Memory B cell (primary cell): ENCODE results near the gene PHC2.

Experiments
- ATAC-seq: fragments of 150-1000 bp; cut with Tn5 transposase; 2 replicates; pipeline ENCODE4 v1.10.0; 2021; ENCODE audit warnings: low read depth, mild to moderate bottlenecking, moderate library complexity
- DNase-seq, 2 donors: peaks; one replicate each; pipeline ENCODE4 v3.0.0; 2022; ENCODE audit warnings: low spot score in 2 of 2
- H3K27ac Mint-ChIP-seq: one replicate; pipeline ENCODE4 v1.8.0; 2022; ENCODE audit warnings: mild to moderate bottlenecking, moderate library complexity, mixed read lengths
- H3K27me3 Mint-ChIP-seq: one replicate; pipeline ENCODE4 v1.8.0; 2022; ENCODE audit warnings: mixed read lengths
- H3K36me3 Mint-ChIP-seq: one replicate; pipeline ENCODE4 v1.8.0; 2022; ENCODE audit warnings: mild to moderate bottlenecking, mixed read lengths
- H3K4me1 Mint-ChIP-seq: one replicate; pipeline ENCODE4 v1.8.0; 2022; ENCODE audit warnings: mixed read lengths
- H3K4me3 Mint-ChIP-seq: one replicate; pipeline ENCODE4 v1.8.0; 2022; ENCODE audit warnings: mild to moderate bottlenecking, moderate library complexity, mixed read lengths
- H3K9me3 Mint-ChIP-seq: one replicate; pipeline ENCODE4 v1.8.0; 2022; ENCODE audit warnings: mixed read lengths

Gene PHC2

DNA sequence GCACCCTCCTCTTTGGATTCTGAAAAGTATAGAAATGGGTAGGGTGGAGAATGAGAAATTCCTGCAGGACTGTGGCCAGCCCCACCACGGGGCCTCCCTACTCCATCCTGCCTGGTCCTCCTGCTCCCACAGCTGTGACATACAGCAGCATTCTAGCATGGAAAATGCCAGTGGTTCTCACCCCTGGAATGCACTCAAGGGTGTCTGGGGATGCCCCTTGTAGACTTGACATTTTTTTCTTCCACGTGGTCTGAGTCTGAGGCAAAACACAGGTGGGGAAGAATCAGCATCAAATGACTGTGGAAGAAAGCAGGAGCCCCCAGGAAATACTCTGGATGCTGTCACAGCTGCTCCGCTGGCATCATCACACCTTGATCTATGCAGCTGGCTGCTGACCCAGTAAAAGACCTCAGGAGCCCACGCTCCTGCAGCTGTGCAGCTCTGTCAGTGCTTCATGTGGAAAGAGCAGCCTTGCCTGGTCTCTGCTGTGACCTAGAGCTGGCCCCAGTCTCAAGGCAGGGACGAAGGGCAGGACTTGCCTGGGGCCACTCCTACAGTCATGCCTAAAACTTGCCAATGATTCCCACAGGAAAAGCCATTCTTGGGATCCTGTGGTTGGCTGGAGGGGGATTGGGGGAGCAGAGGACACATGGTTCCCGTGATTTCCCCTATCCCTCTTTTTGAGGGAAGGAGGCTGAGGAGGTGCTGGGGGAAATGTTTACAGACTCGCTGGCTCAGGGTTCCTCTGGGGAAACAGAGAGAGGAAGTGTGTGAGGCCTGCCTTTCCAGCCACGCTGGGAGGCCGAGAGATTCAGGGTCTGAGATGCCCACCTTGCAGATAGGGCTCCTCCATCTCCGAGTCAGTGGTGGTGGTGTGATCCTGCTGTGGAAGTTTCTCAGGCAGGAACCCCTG lies 99.2 kb downstream of the PHC2 start:
- no peak for ATAC-seq
- H3K27ac Mint-ChIP-seq: no peak overlapping the region
- H3K36me3 Mint-ChIP-seq: peaks cover 32% of the 10 kb centered on the region
- no peaks in the 10 kb centered on the region for H3K27me3 Mint-ChIP-seq
- no peak for DNase-seq
- peaks cover 3% of the 10 kb centered on the region for H3K4me1 Mint-ChIP-seq
- no peak overlapping the region for H3K4me3 Mint-ChIP-seq
- no peaks in the 10 kb centered on the region for H3K9me3 Mint-ChIP-seq

DNA sequence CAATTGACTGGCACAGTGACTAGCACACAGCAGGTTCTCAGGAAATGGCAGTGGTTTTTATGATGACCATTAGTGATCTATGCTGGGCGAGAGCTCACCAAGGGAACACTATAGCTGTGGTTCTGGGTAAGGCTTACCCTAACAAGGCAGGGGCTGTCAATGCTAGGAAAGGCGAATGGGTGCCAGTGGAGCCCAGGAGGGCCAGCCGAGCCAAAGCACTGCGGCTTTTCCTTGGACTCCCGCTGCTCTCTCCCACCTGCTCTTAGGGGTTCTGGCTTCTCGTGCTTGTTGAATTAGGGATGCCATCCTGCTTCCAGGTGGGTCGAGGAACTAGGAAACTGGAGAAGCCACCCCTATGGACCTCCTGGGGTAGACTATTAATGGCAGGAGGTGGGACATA lies 100.0 kb downstream of the PHC2 start:
- no peak overlapping the region for H3K4me3 Mint-ChIP-seq
- peaks cover 33% of the 10 kb centered on the region for H3K36me3 Mint-ChIP-seq
- H3K27me3 Mint-ChIP-seq: no peaks in the 10 kb centered on the region
- H3K9me3 Mint-ChIP-seq: no peaks in the 10 kb centered on the region
- H3K27ac Mint-ChIP-seq: no peak overlapping the region
- H3K4me1 Mint-ChIP-seq: peaks cover 3% of the 10 kb centered on the region
- DNase-seq (no peak), ATAC-seq (no peak)

DNA sequence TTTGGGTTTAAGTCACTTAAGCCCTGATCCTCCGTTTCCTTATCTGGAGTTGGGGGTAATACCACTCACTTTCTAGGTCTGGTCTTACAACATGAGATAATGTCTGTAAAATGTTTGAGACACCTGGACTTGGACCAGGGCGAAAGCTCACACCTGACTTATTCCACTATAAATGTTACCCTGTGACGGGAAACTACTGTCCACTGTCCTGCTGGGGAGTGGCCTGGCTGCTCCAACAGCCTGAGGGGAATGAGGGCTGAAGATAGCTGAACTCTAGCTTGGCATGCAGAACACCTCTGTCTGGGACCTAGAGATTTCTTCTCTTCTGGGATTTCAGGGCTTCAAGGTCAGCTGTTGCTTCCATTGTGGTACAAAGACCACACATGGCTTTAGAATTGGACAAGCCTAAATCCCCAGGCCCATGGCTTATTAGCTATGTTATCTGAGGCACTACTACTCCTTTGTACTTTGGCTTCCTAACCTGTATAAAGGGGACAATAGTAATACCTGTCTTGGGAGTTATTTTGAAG lies 100.5 kb downstream of the PHC2 start:
- Mint-ChIP-seq H3K9me3 (no peaks in the 10 kb centered on the region), H3K36me3 (peaks cover 38% of the 10 kb centered on the region), H3K27ac (no peak overlapping the region), H3K27me3 (no peaks in the 10 kb centered on the region), H3K4me3 (no peak overlapping the region), H3K4me1 (peaks cover 3% of the 10 kb centered on the region)
- DNase-seq (no peak), ATAC-seq (no peak)

DNA sequence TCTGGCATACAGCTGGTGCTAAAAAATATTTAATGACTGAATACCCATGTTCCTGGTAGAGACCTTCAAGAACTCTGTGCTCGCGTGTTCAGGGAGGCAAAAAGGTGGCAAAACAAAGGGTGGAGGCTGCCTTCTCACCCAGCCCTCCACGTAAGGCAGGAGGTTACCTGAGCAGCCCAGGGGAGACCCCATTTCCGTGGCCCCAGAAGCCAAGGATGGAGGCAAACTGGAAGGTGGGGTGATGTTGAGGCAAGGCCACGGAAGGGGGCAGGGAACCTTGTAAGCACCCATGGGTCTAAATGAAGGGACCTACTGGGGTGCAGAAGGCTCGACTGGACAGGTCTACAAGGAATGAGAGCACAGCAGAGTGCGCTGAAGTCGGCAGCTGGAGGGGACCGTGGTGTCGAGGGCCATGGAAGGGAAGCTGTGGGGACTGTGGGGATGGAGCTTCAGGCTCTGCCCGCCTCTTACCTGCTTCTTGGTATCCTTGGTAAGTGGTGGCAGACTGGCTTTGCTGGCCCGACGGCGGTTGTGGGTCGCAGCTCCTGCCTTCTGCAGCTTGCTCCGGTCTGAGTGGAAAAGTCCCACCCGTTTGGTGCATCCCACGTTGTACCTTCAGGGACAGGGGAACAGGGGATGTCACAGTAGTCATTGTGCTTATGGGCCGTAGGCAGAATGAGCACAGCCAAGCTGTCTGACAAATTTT lies 101.1 kb downstream of the PHC2 start:
- H3K36me3 Mint-ChIP-seq: peaks cover 41% of the 10 kb centered on the region
- DNase-seq: no peak
- no peak overlapping the region for H3K4me3 Mint-ChIP-seq
- H3K4me1 Mint-ChIP-seq: no peaks in the 10 kb centered on the region
- H3K27ac Mint-ChIP-seq: peak overlapping the region; percentile 38
- ATAC-seq: no peak
- H3K9me3 Mint-ChIP-seq: no peaks in the 10 kb centered on the region
- no peaks in the 10 kb centered on the region for H3K27me3 Mint-ChIP-seq

DNA sequence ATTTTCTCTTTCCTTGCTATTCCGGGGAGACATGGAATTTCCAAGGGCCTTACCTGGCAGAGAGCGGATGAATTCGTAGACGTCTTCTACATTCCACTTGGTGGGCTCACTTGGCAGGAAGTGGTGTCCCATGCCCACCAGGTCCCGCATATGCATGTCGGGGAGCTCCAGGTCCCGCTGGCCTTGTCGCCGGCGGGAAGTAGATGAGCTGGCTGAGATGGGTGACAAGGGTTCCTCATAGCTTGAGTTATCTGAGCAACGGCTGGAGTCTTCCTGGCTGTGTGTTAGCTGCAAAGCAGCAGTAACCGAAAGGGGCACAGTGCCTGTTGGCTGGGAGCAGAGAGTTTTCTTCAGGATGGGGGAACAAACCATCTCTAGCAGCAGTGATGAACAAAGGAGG lies 102.1 kb downstream of the PHC2 start:
- Mint-ChIP-seq H3K27me3 (no peaks in the 10 kb centered on the region), H3K27ac (peak overlapping the region; percentile 38), H3K4me1 (no peaks in the 10 kb centered on the region), H3K36me3 (peaks cover 41% of the 10 kb centered on the region), H3K9me3 (no peaks in the 10 kb centered on the region), H3K4me3 (no peak overlapping the region)
- no peak for ATAC-seq
- DNase-seq: no peak

DNA sequence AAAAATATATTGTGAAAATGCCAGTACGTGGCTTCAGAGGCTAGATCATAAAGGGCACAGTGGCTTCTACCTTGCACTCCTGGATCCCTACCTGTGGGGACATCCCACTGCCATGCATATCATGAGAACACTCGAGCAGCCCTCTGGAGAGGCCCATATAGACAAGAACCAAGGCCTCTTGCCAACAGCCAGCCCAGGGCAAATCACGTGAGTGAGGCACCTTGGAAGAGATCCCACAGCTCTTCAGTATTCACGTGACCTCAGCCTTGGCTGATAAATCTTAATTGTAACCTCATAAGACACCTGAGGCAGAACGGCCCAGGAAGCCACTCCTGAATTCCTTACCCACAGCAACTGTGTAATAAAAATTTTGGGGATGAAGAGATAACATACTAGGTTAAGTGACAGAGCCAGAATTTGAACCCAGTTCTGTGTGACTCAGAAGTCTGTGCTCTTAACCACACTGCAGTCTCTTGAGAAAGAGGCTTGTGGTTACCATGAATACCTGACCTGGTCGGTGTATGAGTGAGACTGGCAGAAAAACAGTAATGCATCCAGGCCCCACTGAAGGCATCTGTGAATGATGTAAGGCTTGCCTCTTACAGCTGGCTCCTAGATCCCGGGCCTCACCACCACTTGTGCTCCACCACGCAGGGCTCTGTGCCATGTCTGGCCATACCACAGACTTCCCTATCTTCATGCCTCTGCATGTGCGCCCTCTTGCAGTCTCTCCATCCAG lies 103.1 kb downstream of the PHC2 start:
- Mint-ChIP-seq H3K36me3 (peaks cover 37% of the 10 kb centered on the region), H3K27ac (no peak overlapping the region), H3K9me3 (no peaks in the 10 kb centered on the region), H3K4me3 (no peak overlapping the region), H3K4me1 (no peaks in the 10 kb centered on the region), H3K27me3 (no peaks in the 10 kb centered on the region)
- DNase-seq: no peak
- ATAC-seq: no peak

DNA sequence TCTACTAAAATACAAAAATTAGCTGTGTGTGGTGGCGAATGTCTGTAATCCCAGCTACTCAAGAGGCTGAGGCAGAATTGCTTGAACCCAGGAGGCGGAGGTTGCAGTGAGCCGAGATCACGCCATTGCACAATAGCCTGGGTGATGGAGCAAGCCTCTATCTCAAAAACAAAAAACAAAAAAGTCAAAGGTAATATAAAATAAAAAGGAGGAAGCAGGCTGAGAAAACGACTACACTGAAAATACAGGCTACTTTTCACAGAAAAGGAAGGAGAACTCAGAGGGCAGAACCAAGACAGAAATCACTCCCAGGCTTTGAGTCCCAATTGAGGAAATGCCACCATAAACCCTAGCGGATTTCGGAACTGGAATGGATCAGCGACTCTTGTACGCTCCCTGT lies 104.1 kb downstream of the PHC2 start:
- Mint-ChIP-seq H3K4me3 (no peak overlapping the region), H3K36me3 (peaks cover 31% of the 10 kb centered on the region), H3K4me1 (no peaks in the 10 kb centered on the region), H3K27ac (no peak overlapping the region), H3K9me3 (no peaks in the 10 kb centered on the region), H3K27me3 (no peaks in the 10 kb centered on the region)
- ATAC-seq (no peak), DNase-seq (no peak)

DNA sequence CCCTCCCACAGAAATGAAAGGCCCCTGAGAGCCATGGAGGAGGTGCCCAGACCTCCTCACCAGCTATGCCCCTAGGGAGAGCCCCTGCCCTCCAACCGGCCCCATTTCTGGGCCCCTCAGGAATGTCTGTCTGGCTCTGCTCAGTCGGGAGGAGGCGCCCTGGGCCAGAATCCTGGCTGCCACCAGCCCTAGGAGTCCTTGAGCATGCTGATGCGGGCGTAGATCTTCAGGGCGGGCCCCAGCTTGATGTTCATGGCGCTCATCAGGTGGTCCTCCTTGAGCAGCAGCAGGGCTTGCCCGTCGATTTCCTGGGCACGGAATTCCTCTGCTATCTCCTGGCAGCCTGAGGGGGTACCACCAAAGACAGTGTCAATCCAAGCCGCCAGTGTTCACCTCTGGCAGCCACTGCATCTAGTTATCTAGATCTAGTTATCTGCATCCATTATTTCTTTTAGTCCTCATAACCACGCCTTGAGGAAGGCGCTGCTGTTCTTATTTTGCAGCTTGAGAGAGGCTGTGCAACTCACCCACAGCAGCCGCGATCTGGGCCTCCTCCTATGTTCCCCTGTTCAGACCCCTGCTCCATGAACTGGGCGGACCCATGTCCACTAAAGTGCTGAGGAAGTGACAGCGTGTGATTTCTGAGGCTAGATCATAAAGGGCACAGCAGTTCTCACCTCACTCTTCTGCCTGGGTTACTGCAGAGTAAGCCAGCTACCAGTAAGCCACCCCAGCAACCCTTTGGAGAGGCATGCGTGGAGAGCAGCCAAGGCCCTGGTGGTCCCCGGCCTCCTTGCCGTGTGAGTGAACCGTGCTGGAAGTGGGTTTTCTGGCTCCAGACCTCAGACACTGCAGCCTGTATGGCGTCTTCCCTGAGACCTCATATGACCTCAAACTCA lies 106.0 kb downstream of the PHC2 start:
- no peaks in the 10 kb centered on the region for H3K9me3 Mint-ChIP-seq
- H3K27ac Mint-ChIP-seq: no peak overlapping the region
- H3K36me3 Mint-ChIP-seq: peaks cover 27% of the 10 kb centered on the region
- H3K4me1 Mint-ChIP-seq: no peaks in the 10 kb centered on the region
- H3K4me3 Mint-ChIP-seq: no peak overlapping the region
- no peak for ATAC-seq
- H3K27me3 Mint-ChIP-seq: no peaks in the 10 kb centered on the region
- DNase-seq: no peak

DNA sequence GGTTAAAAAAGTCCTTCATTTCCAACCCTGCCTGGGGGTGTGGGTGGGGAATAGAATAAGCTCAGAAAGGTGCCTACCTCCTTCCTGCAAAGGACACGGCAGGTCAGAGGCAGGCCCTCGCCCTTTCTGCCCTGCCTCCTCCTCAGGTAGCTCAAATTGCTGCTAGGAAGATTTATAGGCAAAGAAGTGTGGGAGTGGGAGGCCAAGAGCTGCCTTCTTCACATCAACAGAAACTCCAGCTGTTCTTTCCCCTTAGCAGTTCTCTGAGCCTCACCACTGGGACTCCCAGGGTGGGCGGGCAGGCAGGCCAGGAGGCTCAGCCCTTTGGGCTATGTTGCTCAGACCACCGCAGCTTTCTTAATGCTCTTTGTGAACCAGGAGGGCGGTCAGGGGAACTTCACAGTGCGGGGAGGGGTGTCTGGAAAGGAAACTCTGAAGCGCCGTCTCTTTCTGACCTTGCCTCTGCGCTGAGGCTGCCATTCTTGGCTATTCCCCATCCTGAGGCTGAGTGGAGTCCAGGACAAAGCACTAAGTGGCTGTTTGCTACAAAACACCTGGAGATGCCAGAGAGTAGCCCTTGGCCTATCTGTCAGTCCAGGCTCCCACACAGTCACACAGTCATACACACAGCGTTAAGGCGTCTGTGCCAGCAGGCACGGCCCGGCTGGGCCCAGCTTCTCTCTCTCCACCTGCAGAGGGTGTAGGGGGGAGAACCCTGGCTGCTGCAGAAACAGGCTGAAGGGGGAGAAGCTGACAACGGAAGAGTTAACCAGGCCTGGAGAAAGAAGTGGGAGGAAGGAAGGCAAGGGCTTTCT lies 107.0 kb downstream of the PHC2 start:
- Mint-ChIP-seq H3K36me3 (peaks cover 17% of the 10 kb centered on the region), H3K4me1 (no peaks in the 10 kb centered on the region), H3K4me3 (no peak overlapping the region), H3K27me3 (peaks cover 3% of the 10 kb centered on the region), H3K9me3 (no peaks in the 10 kb centered on the region), H3K27ac (no peak overlapping the region)
- DNase-seq (no peak), ATAC-seq (no peak)

DNA sequence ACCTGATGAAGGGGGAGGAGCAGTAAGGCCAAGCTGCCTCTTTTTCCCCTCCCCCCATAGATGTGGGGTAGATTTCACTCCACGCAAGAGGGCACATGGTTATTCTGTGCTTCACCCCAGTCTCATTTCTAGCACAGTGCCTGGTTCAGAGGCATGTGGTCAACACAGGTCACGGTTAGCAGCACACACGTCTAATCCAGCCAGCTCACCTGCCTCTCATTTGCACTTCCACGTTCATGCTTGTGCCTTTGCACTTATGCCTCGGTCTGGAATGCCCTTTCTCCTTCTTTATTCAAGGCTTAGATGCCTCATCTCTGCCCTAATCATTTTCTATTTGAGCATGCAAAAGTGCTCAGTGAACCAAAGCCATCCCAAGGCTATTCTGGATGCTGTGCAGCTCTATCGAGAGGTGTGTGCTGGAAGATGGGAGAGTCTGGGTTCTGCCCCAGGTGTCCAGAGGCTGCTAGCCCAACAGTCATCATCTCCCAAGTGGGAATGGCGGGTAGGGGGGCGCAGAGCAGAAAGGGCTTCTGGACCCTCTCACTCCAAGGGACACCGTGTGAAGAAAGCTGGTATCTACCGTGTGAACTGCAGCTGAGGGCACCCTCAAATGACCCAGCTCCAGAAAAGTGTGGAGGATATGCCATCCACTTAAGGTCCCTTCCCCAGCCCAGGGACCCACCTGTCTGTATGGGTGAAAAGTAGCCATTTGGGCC lies 107.9 kb downstream of the PHC2 start:
- H3K27me3 Mint-ChIP-seq: peaks cover 7% of the 10 kb centered on the region
- no peaks in the 10 kb centered on the region for H3K4me1 Mint-ChIP-seq
- peaks cover 11% of the 10 kb centered on the region for H3K36me3 Mint-ChIP-seq
- no peak for ATAC-seq
- H3K4me3 Mint-ChIP-seq: no peak overlapping the region
- H3K9me3 Mint-ChIP-seq: no peaks in the 10 kb centered on the region
- H3K27ac Mint-ChIP-seq: no peak overlapping the region
- no peak for DNase-seq

DNA sequence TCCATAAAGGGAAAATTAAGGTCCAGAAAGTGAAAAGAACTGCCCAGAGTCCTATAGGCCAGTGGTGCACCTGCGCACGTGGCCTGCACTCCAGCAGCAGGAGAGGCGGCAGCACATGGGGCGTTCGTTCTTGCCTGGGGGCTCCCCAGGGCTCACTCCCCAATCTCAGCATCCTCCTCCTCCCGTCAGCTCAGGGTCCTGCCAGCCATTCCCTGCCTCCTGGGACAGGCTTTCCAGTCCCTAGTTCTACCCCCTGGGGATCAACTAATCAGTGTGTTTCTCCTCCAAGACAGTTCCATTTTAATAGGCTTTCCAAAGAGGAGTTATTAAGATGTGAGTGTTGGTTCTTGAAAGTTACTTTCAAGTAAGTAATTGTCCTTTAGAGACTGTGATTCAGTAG lies 108.8 kb downstream of the PHC2 start:
- Mint-ChIP-seq H3K4me3 (no peak overlapping the region), H3K4me1 (no peaks in the 10 kb centered on the region), H3K9me3 (no peaks in the 10 kb centered on the region), H3K36me3 (peaks cover 11% of the 10 kb centered on the region), H3K27me3 (peaks cover 7% of the 10 kb centered on the region), H3K27ac (no peak overlapping the region)
- no peak for ATAC-seq
- no peak for DNase-seq

DNA sequence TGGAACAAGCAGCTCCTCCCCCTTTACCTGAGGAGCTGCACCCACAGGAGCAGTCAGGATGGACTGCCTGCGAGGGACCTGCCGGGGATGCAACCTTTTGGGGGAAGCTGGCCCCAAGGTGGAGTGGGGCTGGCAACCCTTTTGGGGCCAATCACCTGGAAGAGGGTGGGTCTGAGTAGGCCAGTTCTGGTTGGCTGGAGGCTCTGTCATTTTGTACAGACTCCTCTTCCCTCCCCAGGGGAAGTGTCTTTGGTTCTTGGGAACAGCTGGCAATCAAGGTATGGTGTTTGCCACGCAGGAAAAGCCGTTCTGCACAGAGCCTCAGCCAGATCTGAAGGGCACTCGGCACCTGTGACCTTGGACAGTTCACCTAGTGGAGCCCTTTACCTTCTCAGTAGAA lies 109.7 kb downstream of the PHC2 start:
- DNase-seq (no peak), ATAC-seq (no peak)
- Mint-ChIP-seq H3K4me3 (no peak overlapping the region), H3K9me3 (no peaks in the 10 kb centered on the region), H3K4me1 (no peaks in the 10 kb centered on the region), H3K36me3 (peaks cover 9% of the 10 kb centered on the region), H3K27me3 (peaks cover 11% of the 10 kb centered on the region), H3K27ac (no peak overlapping the region)
